ENCODE measurements around the gene DPF3.

The DPF3 gene

GRCh38 chr14:72657214-72657921 is 236.5 kb downstream of the DPF3 start:
- Histone ChIP-seq H3K9ac (ENCODE audit: low read length) (no peak overlapping the region), H3K36me3 (ENCODE audit: control insufficient read depth, insufficient read depth, low read length) (no peaks in the 10 kb centered on the region), H3K27me3 (ENCODE audit: control insufficient read depth, insufficient read depth, low read length) (no peaks in the 10 kb centered on the region), H3K4me1 (ENCODE audit: control insufficient read depth, insufficient read depth, low read length) (no peaks in the 10 kb centered on the region), H3K4me3 (ENCODE audit: low read length) (no peak overlapping the region), H3K27ac (ENCODE audit: low read depth, low read length) (no peak overlapping the region)

- no peaks in the 10 kb centered on the region for H3K4me1 ChIP-seq (ENCODE audit: control insufficient read depth, insufficient read depth, low read length)
- no peaks in the 10 kb centered on the region for H3K36me3 ChIP-seq (ENCODE audit: control insufficient read depth, insufficient read depth, low read length)
- no peaks in the 10 kb centered on the region for H3K27me3 ChIP-seq (ENCODE audit: control insufficient read depth, insufficient read depth, low read length)
- no peak overlapping the region for H3K9ac ChIP-seq (ENCODE audit: low read length)
- no peak overlapping the region for H3K27ac ChIP-seq (ENCODE audit: low read depth, low read length)
- no peak overlapping the region for H3K4me3 ChIP-seq (ENCODE audit: low read length)
These were observed 240.9 kb downstream of the DPF3 start for GRCh38 chr14:72653026-72653425.

GRCh38 chr14:72652179-72652578 is 241.7 kb downstream of the DPF3 start:
- Histone ChIP-seq H3K4me3 (ENCODE audit: low read length) (no peak overlapping the region), H3K36me3 (ENCODE audit: control insufficient read depth, insufficient read depth, low read length) (no peaks in the 10 kb centered on the region), H3K27me3 (ENCODE audit: control insufficient read depth, insufficient read depth, low read length) (no peaks in the 10 kb centered on the region), H3K9ac (ENCODE audit: low read length) (no peak overlapping the region), H3K4me1 (ENCODE audit: control insufficient read depth, insufficient read depth, low read length) (no peaks in the 10 kb centered on the region), H3K27ac (ENCODE audit: low read depth, low read length) (no peak overlapping the region)

- Histone ChIP-seq H3K4me3 (ENCODE audit: low read length) (no peak overlapping the region), H3K27me3 (ENCODE audit: control insufficient read depth, insufficient read depth, low read length) (no peaks in the 10 kb centered on the region), H3K36me3 (ENCODE audit: control insufficient read depth, insufficient read depth, low read length) (no peaks in the 10 kb centered on the region), H3K9ac (ENCODE audit: low read length) (no peak overlapping the region), H3K4me1 (ENCODE audit: control insufficient read depth, insufficient read depth, low read length) (no peaks in the 10 kb centered on the region), H3K27ac (ENCODE audit: low read depth, low read length) (no peak overlapping the region)
These were observed 242.2 kb downstream of the DPF3 start for GRCh38 chr14:72651714-72652113.

- Histone ChIP-seq H3K4me1 (ENCODE audit: control insufficient read depth, insufficient read depth, low read length) (no peaks in the 10 kb centered on the region), H3K27me3 (ENCODE audit: control insufficient read depth, insufficient read depth, low read length) (no peaks in the 10 kb centered on the region), H3K4me3 (ENCODE audit: low read length) (no peak overlapping the region), H3K36me3 (ENCODE audit: control insufficient read depth, insufficient read depth, low read length) (no peaks in the 10 kb centered on the region), H3K9ac (ENCODE audit: low read length) (no peak overlapping the region), H3K27ac (ENCODE audit: low read depth, low read length) (no peak overlapping the region)
These were observed 242.8 kb downstream of the DPF3 start for GRCh38 chr14:72651081-72651480.

GRCh38 chr14:72649603-72650227 is 244.2 kb downstream of the DPF3 start:
- Histone ChIP-seq H3K27me3 (ENCODE audit: control insufficient read depth, insufficient read depth, low read length) (no peaks in the 10 kb centered on the region), H3K9ac (ENCODE audit: low read length) (no peak overlapping the region), H3K27ac (ENCODE audit: low read depth, low read length) (no peak overlapping the region), H3K4me1 (ENCODE audit: control insufficient read depth, insufficient read depth, low read length) (no peaks in the 10 kb centered on the region), H3K4me3 (ENCODE audit: low read length) (no peak overlapping the region), H3K36me3 (ENCODE audit: control insufficient read depth, insufficient read depth, low read length) (no peaks in the 10 kb centered on the region)

GRCh38 chr14:72647782-72648181 is 246.1 kb downstream of the DPF3 start:
- H3K4me1 ChIP-seq (ENCODE audit: control insufficient read depth, insufficient read depth, low read length) = no peaks in the 10 kb centered on the region

GRCh38 chr14:72646861-72647528 is 246.9 kb downstream of the DPF3 start:
- H3K27me3 ChIP-seq (ENCODE audit: control insufficient read depth, insufficient read depth, low read length) = no peaks in the 10 kb centered on the region
- H3K4me3 ChIP-seq (ENCODE audit: low read length) = no peak overlapping the region

More at GRCh38 chr14:72647782-72648181, 246.1 kb downstream of the DPF3 start:
- Histone ChIP-seq H3K27ac (ENCODE audit: low read depth, low read length) (no peak overlapping the region), H3K4me3 (ENCODE audit: low read length) (no peak overlapping the region), H3K36me3 (ENCODE audit: control insufficient read depth, insufficient read depth, low read length) (no peaks in the 10 kb centered on the region), H3K9ac (ENCODE audit: low read length) (no peak overlapping the region), H3K27me3 (ENCODE audit: control insufficient read depth, insufficient read depth, low read length) (no peaks in the 10 kb centered on the region)

GRCh38 chr14:72645706-72646105 is 248.2 kb downstream of the DPF3 start:
- no peak overlapping the region for H3K9ac ChIP-seq (ENCODE audit: low read length)
- H3K27ac ChIP-seq (ENCODE audit: low read depth, low read length) = no peak overlapping the region
- H3K4me3 ChIP-seq (ENCODE audit: low read length) = no peak overlapping the region
- no peaks in the 10 kb centered on the region for H3K27me3 ChIP-seq (ENCODE audit: control insufficient read depth, insufficient read depth, low read length)
- H3K36me3 ChIP-seq (ENCODE audit: control insufficient read depth, insufficient read depth, low read length) = no peaks in the 10 kb centered on the region
- H3K4me1 ChIP-seq (ENCODE audit: control insufficient read depth, insufficient read depth, low read length) = no peaks in the 10 kb centered on the region

More at GRCh38 chr14:72646861-72647528, 246.9 kb downstream of the DPF3 start:
- H3K36me3 ChIP-seq (ENCODE audit: control insufficient read depth, insufficient read depth, low read length) = no peaks in the 10 kb centered on the region
- no peak overlapping the region for H3K27ac ChIP-seq (ENCODE audit: low read depth, low read length)
- no peak overlapping the region for H3K9ac ChIP-seq (ENCODE audit: low read length)
- no peaks in the 10 kb centered on the region for H3K4me1 ChIP-seq (ENCODE audit: control insufficient read depth, insufficient read depth, low read length)

- no peaks in the 10 kb centered on the region for H3K36me3 ChIP-seq (ENCODE audit: control insufficient read depth, insufficient read depth, low read length)
- no peak overlapping the region for H3K4me3 ChIP-seq (ENCODE audit: low read length)
- no peaks in the 10 kb centered on the region for H3K27me3 ChIP-seq (ENCODE audit: control insufficient read depth, insufficient read depth, low read length)
- no peaks in the 10 kb centered on the region for H3K4me1 ChIP-seq (ENCODE audit: control insufficient read depth, insufficient read depth, low read length)
- H3K27ac ChIP-seq (ENCODE audit: low read depth, low read length) = no peak overlapping the region
- H3K9ac ChIP-seq (ENCODE audit: low read length) = no peak overlapping the region
These were observed 249.0 kb downstream of the DPF3 start for GRCh38 chr14:72644758-72645489.

- H3K27ac ChIP-seq (ENCODE audit: low read depth, low read length) = no peak overlapping the region
- no peaks in the 10 kb centered on the region for H3K4me1 ChIP-seq (ENCODE audit: control insufficient read depth, insufficient read depth, low read length)
- H3K4me3 ChIP-seq (ENCODE audit: low read length) = no peak overlapping the region
- no peaks in the 10 kb centered on the region for H3K27me3 ChIP-seq (ENCODE audit: control insufficient read depth, insufficient read depth, low read length)
- no peak overlapping the region for H3K9ac ChIP-seq (ENCODE audit: low read length)
- H3K36me3 ChIP-seq (ENCODE audit: control insufficient read depth, insufficient read depth, low read length) = no peaks in the 10 kb centered on the region
These were observed 249.9 kb downstream of the DPF3 start for GRCh38 chr14:72644038-72644437.

GRCh38 chr14:72643317-72643801 is 250.5 kb downstream of the DPF3 start:
- Histone ChIP-seq H3K36me3 (ENCODE audit: control insufficient read depth, insufficient read depth, low read length) (no peaks in the 10 kb centered on the region), H3K4me1 (ENCODE audit: control insufficient read depth, insufficient read depth, low read length) (no peaks in the 10 kb centered on the region), H3K27ac (ENCODE audit: low read depth, low read length) (no peak overlapping the region), H3K4me3 (ENCODE audit: low read length) (no peak overlapping the region), H3K27me3 (ENCODE audit: control insufficient read depth, insufficient read depth, low read length) (no peaks in the 10 kb centered on the region), H3K9ac (ENCODE audit: low read length) (no peak overlapping the region)
